Measurements from ENCODE around the gene EFEMP1.

GRCh38 chr2:55946793-55947192, 23.2 kb upstream of the EFEMP1 start:
- TF ChIP-seq GATA3 (IDR thresholded peaks at IDR 0.05; ENCODE audit: low read depth, low read length) (no peak), GATA2 (IDR thresholded peaks at IDR 0.05; ENCODE audit: low read depth, low read length) (no peak)
